ENCODE data around the gene COL15A1.

- TF ChIP-seq, protein P1, sequence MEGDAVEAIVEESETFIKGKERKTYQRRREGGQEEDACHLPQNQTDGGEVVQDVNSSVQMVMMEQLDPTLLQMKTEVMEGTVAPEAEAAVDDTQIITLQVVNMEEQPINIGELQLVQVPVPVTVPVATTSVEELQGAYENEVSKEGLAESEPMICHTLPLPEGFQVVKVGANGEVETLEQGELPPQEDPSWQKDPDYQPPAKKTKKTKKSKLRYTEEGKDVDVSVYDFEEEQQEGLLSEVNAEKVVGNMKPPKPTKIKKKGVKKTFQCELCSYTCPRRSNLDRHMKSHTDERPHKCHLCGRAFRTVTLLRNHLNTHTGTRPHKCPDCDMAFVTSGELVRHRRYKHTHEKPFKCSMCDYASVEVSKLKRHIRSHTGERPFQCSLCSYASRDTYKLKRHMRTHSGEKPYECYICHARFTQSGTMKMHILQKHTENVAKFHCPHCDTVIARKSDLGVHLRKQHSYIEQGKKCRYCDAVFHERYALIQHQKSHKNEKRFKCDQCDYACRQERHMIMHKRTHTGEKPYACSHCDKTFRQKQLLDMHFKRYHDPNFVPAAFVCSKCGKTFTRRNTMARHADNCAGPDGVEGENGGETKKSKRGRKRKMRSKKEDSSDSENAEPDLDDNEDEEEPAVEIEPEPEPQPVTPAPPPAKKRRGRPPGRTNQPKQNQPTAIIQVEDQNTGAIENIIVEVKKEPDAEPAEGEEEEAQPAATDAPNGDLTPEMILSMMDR (IDR thresholded peaks at IDR 0.05 in 8 of 11, conservative IDR thresholded peaks at IDR 0.05 in 3 of 11): no peak
- no peak for TF ChIP-seq POLR2A (IDR thresholded peaks at IDR 0.05)
- no peak for TF ChIP-seq POLR2AphosphoS5 (IDR thresholded peaks at IDR 0.05)
Observed at GRCh38 chr9:99015448-99015847, 71.7 kb downstream of the COL15A1 start.

All from spleen (tissue), 7 donors.